HUES6 (cell line): Measurements from ENCODE around the gene ROBO2.

ENCODE experiments used
- H3K27ac ChIP-seq: 2 replicates; pipeline ENCODE4 v1.7.0; 2013; ENCODE audit warnings: low read depth, mild to moderate bottlenecking, low read length, inconsistent platforms
- H3K27me3 ChIP-seq: 2 replicates; pipeline ENCODE4 v1.6.1; 2013; ENCODE audit warnings: low read length; ENCODE audit not compliant: control insufficient read depth, insufficient read depth
- H3K36me3 ChIP-seq: 2 replicates; pipeline ENCODE4 v1.6.1; 2013; ENCODE audit warnings: low read length; ENCODE audit not compliant: control insufficient read depth, insufficient read depth
- H3K4me1 ChIP-seq: 2 replicates; pipeline ENCODE4 v1.6.1; 2013; ENCODE audit warnings: low read length; ENCODE audit not compliant: control insufficient read depth, insufficient read depth
- H3K4me3 ChIP-seq: 2 replicates; pipeline ENCODE4 v1.5.1; 2013; ENCODE audit warnings: low read depth, low read length
- H3K9ac ChIP-seq: one replicate; pipeline ENCODE4 v1.6.1; 2013; ENCODE audit warnings: mild to moderate bottlenecking, low read length
- H3K9me3 ChIP-seq: 2 replicates; pipeline ENCODE4 v1.6.1; 2013; ENCODE audit warnings: low read depth, low read length; ENCODE audit not compliant: control insufficient read depth, insufficient read depth

ROBO2 gene

GRCh38 chr3:77038468-77038929, 1.4 kb upstream of the ROBO2 start:
- H3K4me3 ChIP-seq, result peak overlapping the region; percentile 73
- no peak overlapping the region for H3K27ac ChIP-seq
- H3K4me1 ChIP-seq, result peaks cover 6% of the 10 kb centered on the region; the same call in 1 of the 2 replicates
- H3K9me3 ChIP-seq, result no peaks in the 10 kb centered on the region
- H3K27me3 ChIP-seq, result peaks cover 35% of the 10 kb centered on the region
- H3K9ac ChIP-seq, result peak overlapping the region; percentile 79
- H3K36me3 ChIP-seq, result no peaks in the 10 kb centered on the region

- no peak overlapping the region for H3K27ac ChIP-seq
- H3K9ac ChIP-seq, result peak overlapping the region; percentile 79
- no peaks in the 10 kb centered on the region for H3K9me3 ChIP-seq
- H3K4me3 ChIP-seq, result peak overlapping the region; percentile 73
- H3K4me1 ChIP-seq, result peaks cover 6% of the 10 kb centered on the region; the same call in 1 of the 2 replicates
- H3K27me3 ChIP-seq, result peaks cover 35% of the 10 kb centered on the region
- H3K36me3 ChIP-seq, result no peaks in the 10 kb centered on the region
Measured at GRCh38 chr3:77038930-77039605, 831 bp upstream of the ROBO2 start.

- Histone ChIP-seq H3K4me3 (peak overlapping the region; percentile 73), H3K27me3 (peaks cover 35% of the 10 kb centered on the region), H3K9me3 (no peaks in the 10 kb centered on the region), H3K4me1 (peaks cover 6% of the 10 kb centered on the region; the same call in 1 of the 2 replicates), H3K27ac (no peak overlapping the region), H3K9ac (peak overlapping the region; percentile 46), H3K36me3 (no peaks in the 10 kb centered on the region)
Measured at GRCh38 chr3:77040216-77040615, 317 bp downstream of the ROBO2 start.

- H3K36me3 ChIP-seq, result no peaks in the 10 kb centered on the region
- H3K9me3 ChIP-seq, result no peaks in the 10 kb centered on the region
- no peak overlapping the region for H3K27ac ChIP-seq
- peaks cover 35% of the 10 kb centered on the region for H3K27me3 ChIP-seq
- peak overlapping the region; percentile 42 for H3K9ac ChIP-seq
- H3K4me3 ChIP-seq, result peak overlapping the region; percentile 73
- peaks cover 6% of the 10 kb centered on the region; the same call in 1 of the 2 replicates for H3K4me1 ChIP-seq
Measured at GRCh38 chr3:77040926-77041722, 1.2 kb downstream of the ROBO2 start.

GRCh38 chr3:77041811-77042210, 1.9 kb downstream of the ROBO2 start:
- Histone ChIP-seq H3K4me3 (peak overlapping the region; percentile 73; the same call in 1 of the 2 replicates), H3K9me3 (no peaks in the 10 kb centered on the region), H3K36me3 (no peaks in the 10 kb centered on the region), H3K27me3 (peaks cover 35% of the 10 kb centered on the region), H3K27ac (no peak overlapping the region), H3K9ac (no peak overlapping the region), H3K4me1 (peaks cover 6% of the 10 kb centered on the region; the same call in 1 of the 2 replicates)

GRCh38 chr3:77042343-77042742, 2.4 kb downstream of the ROBO2 start:
- Histone ChIP-seq H3K4me3 (peak overlapping the region; percentile 73; the same call in 1 of the 2 replicates), H3K9me3 (no peaks in the 10 kb centered on the region), H3K27ac (no peak overlapping the region), H3K27me3 (peaks cover 35% of the 10 kb centered on the region), H3K9ac (no peak overlapping the region), H3K4me1 (peaks cover 6% of the 10 kb centered on the region; the same call in 1 of the 2 replicates), H3K36me3 (no peaks in the 10 kb centered on the region)

GRCh38 chr3:77042882-77043281, 3.0 kb downstream of the ROBO2 start:
- Histone ChIP-seq H3K4me1 (peaks cover 6% of the 10 kb centered on the region; the same call in 1 of the 2 replicates), H3K9ac (no peak overlapping the region), H3K4me3 (peak overlapping the region; percentile 73; the same call in 1 of the 2 replicates), H3K36me3 (no peaks in the 10 kb centered on the region), H3K27me3 (peaks cover 35% of the 10 kb centered on the region), H3K27ac (no peak overlapping the region), H3K9me3 (no peaks in the 10 kb centered on the region)

GRCh38 chr3:77045686-77046085, 5.8 kb downstream of the ROBO2 start:
- H3K9me3 ChIP-seq, result no peaks in the 10 kb centered on the region
- no peak overlapping the region for H3K9ac ChIP-seq
- no peak overlapping the region for H3K4me3 ChIP-seq
- H3K4me1 ChIP-seq, result peaks cover 6% of the 10 kb centered on the region; the same call in 1 of the 2 replicates
- no peak overlapping the region for H3K27ac ChIP-seq
- H3K27me3 ChIP-seq, result peaks cover 21% of the 10 kb centered on the region
- H3K36me3 ChIP-seq, result no peaks in the 10 kb centered on the region

- Histone ChIP-seq H3K27me3 (no peaks in the 10 kb centered on the region), H3K27ac (no peak overlapping the region), H3K9ac (no peak overlapping the region), H3K36me3 (no peaks in the 10 kb centered on the region), H3K9me3 (no peaks in the 10 kb centered on the region), H3K4me3 (no peak overlapping the region), H3K4me1 (peaks cover 18% of the 10 kb centered on the region; the same call in 1 of the 2 replicates)
Measured at GRCh38 chr3:77048186-77048585, 8.3 kb downstream of the ROBO2 start.

GRCh38 chr3:77051591-77051990, 11.7 kb downstream of the ROBO2 start:
- H3K27ac ChIP-seq, result no peak overlapping the region
- H3K36me3 ChIP-seq, result no peaks in the 10 kb centered on the region
- H3K27me3 ChIP-seq, result no peaks in the 10 kb centered on the region
- H3K4me1 ChIP-seq, result peaks cover 21% of the 10 kb centered on the region; the same call in 1 of the 2 replicates
- H3K9me3 ChIP-seq, result no peaks in the 10 kb centered on the region
- H3K4me3 ChIP-seq, result no peak overlapping the region
- no peak overlapping the region for H3K9ac ChIP-seq

GRCh38 chr3:77052051-77052501, 12.2 kb downstream of the ROBO2 start:
- Histone ChIP-seq H3K9ac (no peak overlapping the region), H3K27ac (no peak overlapping the region; the same call in 1 of the 2 replicates), H3K27me3 (no peaks in the 10 kb centered on the region), H3K9me3 (no peaks in the 10 kb centered on the region), H3K4me3 (no peak overlapping the region), H3K4me1 (peaks cover 21% of the 10 kb centered on the region; the same call in 1 of the 2 replicates), H3K36me3 (no peaks in the 10 kb centered on the region)
